Right renal pelvis (tissue), 4 donors: Measurements from ENCODE around the gene IDUA. TPM values are rescaled to one million over a fixed set of nuclear protein-coding genes. Genes with fewer than 3 reads are reported as not detected.

Experiments
- DNase-seq, 4 donors: peaks; one replicate each; pipeline ENCODE4 v3.0.0-alpha.2; 2013; ENCODE audit warnings: low read depth in 4 of 4, low spot score in 3 of 4, missing footprints in 1 of 4
- polyA plus RNA-seq, 4 donors: library from polyadenylated mRNA; unstranded; fragments of 120-200 nt; gene quantifications; one replicate each; pipeline ENCODE4 v1.2.1, GENCODE V29; 2013; ENCODE audit not compliant: insufficient read length in 4 of 4

The IDUA gene
- polyA plus RNA-seq, 4 donors = 10.2 to 19.2 (median 12.9) TPM

DNA sequence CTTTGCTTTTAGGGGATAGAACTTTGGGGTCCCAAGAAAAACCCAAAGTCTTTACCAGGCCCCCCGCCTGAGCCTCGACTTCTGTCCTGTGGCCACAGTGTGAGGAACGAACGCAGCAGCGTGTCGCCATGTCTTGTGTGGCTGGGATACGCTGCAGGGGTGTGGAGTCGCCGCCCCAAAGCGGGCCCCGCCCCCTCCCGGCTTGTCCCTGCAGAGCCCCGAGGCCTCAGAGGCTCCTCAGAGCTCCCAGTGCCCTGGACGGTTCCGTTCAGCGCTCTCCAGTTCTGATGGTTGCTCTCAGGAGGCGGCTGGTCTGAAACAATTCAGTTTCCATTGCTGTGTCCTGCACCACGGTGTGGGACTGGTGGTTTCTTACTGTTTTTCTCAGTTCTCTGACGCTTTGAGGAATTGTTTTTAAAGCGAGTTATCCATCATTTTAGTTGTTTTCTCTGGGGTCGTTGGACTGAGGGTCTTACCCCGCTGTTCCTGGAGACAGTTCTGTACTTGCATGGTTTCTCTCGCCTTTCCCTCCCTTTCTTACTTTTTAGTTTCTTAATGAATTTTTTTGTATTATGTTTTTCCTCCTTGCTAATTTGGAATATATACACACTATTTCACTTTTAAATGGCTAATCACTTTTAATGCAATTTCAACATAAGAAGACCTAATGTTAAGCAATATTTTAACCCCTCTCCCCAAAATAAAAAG lies 1.6 kb upstream of the IDUA start:
- DNase-seq = no peak

DNA sequence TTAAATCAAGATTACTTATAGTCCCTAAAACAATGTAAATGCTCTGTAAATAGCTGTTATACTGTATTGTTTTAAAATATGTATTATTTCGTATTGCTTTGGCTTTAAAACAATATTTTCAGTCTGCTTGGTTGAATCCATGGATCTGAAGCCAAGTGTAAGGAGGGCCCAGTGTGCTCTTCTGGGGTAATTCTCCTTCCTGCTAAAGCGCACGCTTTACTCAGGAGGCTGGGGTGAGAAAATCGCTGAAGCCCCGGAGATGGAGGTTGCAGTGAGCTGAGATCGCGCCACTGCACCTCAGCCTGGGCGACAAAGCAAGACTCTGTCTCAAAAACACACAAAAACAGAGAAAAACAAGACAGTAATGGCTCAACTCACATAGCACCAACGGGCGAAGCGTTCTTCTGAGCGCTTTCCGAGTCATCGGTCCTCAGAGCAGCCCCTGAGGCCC lies 391 bp upstream of the IDUA start:
- DNase-seq = no peak

DNA sequence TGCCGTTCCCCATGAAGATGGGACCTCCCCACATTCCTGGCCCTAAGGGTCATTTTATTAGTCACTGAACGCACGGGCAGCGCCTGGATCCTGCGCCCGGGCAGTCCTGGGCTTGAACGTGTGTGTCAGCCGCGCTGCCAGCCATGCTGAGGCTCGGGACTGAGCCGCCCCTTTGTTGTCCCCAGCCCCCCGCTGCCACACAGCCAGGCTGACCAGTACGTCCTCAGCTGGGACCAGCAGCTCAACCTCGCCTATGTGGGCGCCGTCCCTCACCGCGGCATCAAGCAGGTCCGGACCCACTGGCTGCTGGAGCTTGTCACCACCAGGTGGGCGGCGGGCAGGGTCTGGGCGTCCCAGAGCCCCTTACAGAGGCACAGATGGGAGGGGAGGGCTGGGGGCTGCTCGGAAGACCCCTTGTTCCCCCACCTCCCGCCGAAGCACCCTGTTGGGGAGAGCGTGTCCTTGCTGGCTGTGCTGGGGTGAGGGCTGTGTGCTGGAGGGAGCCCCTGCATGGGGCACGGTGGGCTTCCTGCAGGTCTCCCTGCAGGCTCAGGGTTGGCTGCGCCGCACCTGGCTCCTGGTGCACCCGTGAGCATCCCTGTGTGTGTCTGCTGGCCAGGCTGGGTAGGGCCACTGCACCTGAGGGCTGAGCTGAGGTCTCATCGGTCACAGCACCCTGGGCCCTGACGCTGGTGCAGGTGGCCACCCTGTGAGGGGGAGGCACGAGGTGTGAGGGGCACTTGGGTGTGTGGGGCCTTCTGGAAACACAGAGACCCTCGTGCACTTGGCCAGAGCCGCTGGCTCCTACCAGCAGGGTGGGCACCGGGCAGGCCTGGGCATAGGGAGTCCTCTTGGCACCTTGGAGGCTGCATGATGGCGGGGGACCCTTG lies 1.0 kb downstream of the IDUA start:
- no peak for DNase-seq

DNA sequence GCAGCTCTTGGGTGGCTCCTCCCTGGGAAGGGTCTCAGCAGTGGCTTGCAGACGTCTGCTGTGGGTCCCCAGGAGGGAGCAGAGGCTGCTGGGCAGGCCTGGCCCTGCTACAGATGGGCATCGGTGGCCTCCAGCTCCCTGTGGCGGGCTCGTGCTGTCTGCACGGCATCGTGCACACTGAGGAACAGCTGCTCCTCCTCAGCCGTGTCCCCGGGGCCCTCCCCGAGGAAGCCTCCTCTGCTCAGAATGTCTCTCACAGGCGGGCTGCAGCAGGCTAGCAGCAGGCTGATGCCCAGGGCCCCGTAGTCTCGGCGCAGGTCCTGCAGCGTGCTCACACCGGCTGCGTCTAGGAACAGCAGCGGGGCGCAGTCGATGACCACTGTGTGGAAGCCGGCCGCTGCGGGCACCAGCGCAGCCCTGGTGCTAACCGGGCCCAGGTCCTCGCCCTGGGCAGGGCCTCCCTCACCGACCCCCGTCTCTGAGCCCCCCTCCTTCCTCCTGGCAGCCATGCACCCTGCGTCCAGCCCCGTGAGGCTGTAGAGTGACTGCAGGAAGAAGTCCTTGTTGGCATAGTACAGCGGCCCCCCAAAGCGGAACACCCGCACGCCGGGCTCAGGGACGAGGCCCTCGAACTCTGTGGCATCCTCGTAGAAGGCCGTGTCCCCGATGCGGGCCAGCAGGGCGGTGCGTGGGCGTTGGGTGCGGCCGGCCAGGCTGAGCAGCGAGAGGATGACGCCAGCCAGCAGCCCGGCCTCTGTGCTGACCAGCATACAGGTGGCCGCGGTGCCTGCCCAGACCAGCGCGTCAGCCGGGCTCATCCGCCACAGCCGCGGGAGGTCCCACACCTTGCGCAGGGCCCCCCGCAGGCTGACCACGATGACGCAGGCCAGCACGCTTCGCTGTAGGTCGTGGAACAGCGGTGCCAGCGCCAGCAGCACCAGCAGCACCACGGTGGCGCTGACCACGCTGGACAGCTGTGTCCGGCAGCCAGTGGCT lies 2.2 kb downstream of the IDUA start:
- DNase-seq = no peak

DNA sequence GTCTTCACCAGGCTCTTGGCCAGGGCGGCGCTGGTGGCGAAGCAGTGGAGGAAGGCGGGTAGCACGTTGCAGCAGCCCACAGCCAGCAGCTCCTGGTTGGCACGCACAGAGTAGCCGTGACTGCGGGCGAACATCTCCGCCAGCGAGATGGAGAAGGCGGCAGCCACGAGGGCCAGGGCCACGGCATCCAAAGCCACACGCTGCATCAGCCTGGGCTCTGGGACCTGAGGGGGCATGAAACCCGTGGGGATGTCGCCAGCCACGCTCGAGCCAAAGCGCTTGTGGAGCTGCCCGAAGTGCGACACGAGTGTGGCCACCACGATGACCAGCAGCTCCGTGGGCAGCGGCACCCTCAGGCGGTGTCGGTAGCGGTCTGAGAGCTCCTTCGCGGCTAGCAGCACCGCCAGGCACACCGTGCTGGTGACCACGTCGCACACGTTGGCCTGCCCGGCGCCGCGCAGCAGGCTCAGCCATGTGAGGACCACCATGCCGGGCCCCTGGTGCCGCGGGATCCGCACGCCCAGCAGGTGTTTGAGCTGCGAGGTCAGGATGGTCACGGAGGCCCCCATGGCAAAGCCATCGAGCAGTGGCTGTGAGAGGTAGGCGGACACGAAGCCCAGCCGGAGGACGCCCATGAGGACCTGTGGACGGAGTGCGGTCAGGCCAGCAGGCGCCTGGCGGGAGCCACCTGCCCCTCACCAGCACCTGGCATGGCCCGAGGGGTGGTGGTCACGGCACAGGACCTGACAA lies 3.1 kb downstream of the IDUA start:
- DNase-seq = no peak

DNA sequence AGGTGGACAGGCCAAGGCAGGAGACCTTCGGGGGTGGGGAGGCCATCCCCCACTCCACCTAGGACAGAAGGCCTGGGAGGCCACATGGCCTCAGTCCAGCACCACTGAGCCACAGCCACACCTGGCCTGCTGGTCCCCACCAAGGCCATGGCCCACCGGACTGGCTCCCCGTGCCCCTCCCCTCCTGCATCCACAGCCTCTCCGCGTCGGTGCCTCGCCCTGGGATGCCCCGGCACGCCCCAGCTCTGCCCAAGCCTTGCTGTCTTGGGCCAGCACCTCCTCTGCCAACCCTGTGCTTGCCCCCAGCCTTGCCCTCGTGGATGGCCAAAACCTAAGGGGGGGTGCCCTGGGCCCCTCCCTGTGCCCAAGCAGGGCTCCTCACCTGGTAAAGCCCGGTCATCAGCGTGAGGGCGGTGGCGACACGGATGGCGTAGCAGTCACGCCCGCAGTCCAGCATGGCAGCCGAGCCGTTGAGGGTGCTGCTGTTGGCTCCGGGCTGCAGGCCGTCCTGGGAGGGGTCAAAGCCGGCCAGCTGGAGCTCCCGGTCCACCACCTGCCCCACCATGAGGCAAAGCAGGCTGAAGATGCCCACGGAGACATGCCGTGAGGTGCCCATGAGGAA lies 4.0 kb downstream of the IDUA start:
- DNase-seq = no peak

DNA sequence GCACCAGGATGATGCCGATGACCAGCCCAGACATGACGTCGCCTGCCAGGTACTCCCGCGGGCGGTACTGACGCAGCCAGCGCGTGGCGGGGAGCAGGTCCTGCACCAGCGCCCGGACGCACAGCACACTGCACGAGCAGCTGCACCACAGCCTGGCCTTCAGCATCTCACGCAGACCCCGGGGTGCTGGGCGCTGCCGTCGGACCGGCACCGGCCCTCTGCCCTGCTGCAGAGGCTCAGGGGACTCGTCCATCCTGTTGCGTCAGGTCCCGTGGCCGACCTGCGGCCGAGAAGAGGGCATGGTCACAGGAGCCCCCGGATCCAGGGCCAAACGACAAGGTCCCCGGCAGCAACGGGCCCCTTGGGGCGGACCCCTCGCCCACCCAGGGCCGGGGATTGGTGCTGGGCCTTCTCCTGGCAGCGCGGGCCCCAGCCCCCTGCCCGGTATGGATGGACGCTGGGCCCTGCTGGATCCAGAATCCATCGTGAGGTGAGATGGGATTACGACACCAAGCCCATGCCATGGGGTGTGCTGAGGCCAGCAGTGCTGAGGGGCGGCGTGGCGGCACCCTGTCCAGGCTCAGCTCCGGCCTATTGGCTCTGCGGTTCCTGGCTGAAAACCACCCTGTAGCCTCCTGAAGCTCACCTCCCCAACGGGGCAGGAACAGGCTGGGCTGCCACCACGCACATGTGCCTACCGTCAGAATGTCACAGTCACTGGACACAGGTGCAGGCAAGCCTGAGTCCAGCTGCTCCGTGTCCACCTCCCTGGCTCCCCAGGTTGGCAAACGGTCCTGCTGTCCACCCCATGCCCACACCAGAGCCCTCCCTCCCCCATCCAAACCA lies 4.8 kb downstream of the IDUA start:
- no peak for DNase-seq

DNA sequence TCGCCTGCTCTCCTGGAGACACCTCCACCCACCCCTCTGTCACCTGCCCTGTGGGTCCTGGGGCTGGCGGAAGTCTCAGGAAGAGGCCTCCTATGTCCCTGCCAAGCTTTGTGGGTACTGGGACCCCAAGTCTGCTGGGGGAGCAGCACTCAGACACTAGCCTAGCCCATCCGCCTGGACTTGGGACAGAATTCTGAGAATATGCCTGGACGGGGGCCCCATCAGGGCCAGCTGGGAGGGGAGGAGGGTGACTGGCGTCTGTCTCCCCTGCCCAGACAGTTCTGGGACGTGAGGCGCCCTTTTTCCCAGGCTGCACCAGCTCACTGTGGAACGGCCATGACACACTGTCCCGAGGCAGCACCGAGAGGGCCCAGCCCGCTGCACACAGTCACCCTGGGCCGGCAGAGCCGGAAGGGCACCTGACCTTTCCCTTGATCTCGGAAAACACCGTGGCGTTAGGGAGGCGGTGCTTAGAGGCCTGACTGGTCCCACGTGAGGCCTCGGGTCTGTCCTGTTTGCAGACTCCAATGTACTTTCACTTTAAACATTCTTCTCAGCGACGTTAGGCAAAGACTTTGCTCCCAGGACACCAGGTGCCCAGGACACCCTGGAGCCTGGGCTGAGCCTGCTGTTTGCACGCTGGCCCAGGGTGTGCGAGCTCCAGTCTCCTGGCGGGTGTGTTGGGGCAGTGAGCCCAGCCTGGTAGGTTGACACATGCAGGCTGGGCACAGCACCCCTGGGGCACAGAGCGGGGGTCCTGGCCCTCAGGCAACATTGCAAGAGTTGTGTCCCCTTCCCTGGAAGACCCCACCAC lies 5.7 kb downstream of the IDUA start:
- DNase-seq = no peak

DNA sequence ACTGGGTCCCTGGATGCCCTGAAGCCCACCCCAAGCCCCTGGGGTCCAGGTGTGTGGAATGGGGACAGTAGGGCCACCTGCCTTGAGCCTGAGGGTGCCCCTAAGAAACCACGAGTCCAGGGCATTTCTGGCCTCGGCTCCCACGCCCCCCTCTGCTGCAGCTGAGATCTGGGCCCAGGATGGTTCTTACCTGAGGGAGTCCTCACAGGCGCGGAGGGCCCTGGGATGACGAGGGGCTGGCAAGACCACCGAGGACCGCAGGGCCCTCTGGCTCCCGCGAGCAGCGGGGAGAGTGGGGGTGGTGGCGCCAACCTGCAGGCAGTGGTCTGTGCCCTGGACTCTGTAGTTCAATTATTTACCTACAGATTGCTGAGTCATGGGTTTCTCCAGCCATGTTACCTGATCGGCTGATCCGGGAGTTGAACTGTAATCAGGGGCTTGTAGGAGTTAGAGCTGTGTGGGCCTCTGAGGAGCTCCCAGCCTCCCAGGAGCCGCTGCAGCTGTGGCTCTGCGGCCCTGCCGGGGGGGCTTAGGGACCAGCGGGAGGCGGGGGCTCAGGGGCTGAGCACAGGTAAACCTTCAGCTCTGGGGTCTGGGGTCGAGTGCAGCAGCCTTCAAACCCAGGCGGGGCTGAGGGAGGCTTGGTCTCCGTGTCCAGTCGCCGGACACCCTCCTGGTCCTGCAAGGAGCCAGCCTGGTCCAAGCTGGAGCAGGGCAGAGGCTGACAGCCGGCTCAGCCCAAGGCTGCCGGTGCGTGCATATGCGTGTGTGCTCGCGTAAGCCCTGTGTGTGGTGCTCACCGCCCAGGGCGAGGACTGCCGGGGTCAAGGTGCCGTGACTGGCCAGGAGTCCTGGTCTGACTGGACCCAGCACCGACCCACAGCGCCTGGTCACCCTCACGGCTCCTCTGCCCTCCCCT lies 6.5 kb downstream of the IDUA start, which contains the start of gene SLC26A1:
SLC26A1 (minus strand) TSS at position 294 of the 919 bp plus-strand sequence. CDS start 1,701 bp downstream, outside the sequence.
- DNase-seq = no peak

DNA sequence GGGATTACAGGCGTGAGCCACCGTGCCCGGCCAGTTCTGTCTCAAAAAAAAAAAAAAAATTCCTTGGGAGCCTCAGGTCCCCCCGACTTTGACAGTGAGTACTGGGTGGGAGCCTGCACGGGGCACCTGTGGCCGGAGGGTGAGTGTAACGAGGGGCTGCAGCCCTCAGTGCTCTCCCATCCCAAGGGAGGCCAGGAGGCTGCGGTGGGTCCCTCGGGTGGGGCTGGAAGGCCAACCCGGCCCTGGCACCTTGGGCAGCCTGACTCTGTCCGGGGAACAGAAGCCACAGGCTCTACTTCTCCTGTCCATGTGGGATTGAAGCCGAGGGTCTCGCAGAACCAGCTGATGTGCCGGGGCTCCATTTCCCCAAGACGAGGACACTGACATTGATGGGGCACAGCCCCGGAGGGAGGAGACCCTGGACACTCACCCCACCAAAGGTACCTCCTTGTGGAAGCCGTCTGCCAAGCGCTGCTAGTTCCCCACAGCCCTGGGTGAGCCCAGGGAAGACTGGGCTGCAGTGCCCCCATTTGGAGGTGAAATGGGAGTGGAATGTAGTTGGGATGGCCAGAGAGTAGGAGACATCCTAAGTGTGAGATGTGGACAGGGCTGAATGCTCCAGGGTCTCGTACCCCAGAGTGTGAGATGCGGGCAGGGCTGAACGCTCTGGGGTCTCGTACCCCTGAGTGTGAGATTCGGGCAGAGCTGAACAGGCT lies 8.6 kb downstream of the IDUA start:
- no peak for DNase-seq

DNA sequence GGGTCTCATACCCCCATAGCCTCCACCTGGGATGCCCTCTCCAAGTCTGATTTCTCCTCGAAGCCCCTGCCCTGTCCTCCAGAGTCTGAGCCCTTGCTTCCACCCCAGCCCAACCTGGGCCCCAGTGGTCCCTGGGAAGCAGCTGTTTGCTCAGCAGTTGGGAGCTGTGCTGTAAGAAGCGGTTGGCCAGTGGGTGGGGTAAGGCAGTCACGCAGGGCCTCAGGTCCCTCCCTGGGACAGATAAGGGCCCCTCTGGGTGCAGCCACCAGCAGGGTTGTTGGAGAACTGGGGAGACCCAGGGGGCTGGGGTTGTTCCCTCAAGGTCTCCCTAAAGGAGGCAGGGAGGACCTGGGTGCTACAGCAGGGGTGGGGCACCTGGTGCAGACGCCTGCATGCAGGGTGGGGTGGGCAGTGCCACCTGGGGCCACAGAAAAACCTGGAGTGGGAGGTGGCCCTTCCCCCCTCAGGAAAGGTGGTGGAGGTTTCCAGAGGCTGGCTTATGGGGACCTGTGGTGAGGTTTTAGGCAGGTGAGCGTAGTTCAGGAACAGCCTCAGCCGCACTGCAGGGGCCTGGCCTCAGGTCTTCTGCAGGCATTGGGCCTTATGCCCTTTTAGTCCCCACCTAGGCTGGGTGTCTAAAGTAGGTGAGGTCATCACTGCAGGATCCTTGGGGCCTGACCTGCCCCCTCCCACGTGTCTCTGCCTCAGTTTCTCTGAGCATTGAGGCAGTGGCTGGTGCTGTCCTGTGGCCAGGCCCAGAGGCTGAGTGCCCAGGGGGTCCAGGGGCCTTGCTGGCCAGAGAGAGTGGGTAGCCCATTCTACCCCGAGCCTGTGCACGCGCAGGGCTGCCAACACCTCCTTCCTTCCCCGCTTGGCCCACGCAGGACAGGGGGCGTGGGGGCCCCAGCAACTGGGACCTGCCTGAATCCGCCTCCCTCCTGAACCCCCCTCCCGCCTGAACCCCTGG lies 9.5 kb downstream of the IDUA start:
- DNase-seq = no peak

DNA sequence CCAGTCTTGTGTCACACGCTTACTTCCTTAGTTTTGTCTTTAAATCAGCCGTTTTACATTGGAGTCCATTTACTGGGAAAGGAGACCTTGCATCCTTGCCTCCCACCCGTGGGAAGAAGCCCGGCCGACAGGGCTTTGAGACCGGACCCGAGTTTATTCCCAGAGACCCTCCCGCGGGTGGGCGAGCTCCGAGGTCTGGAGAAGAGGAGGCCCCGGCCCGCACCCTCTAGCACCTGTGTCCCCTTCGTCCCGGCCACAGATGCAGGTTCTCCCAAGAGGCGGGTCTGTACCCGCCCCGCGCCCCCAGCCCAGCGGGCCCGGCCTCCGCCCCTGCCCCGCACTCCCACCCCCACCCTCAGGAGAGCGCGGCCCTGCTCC lies 10.1 kb downstream of the IDUA start:
- no peak for DNase-seq

DNA sequence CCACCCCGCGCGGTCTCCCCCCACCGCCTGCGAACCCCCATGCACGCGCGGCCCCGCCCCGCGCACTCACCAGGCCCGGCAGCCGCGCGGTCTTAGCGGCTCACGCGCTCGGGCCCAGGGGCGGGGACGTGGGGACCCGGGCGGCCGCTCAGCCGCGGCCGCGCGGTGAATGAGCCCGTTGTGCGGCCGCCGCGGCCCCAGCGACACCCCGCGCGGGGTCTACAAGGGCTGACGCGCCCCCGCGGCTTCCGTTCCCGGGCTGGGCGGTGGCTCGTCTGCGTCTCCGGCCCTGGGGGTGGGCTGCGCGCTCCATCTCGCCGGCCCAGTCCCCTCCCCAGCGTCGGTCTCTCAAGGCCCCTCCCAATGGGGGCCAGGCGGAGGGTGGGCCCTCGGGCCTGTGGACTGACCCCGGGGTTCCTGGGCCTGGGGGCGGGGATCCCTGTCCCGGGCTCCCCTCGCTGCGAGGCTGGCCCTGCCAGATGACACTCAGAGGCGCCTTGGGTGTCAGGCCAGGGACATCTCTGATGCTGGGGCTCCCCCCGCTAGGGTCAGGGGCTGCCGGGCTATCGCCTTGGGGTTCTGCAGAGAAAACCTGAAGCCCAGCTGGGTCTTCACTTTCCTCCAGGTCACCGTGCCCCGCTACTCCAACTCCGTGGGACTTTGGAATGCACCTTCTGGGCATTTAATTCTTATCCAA lies 10.7 kb downstream of the IDUA start:
- DNase-seq = no peak

DNA sequence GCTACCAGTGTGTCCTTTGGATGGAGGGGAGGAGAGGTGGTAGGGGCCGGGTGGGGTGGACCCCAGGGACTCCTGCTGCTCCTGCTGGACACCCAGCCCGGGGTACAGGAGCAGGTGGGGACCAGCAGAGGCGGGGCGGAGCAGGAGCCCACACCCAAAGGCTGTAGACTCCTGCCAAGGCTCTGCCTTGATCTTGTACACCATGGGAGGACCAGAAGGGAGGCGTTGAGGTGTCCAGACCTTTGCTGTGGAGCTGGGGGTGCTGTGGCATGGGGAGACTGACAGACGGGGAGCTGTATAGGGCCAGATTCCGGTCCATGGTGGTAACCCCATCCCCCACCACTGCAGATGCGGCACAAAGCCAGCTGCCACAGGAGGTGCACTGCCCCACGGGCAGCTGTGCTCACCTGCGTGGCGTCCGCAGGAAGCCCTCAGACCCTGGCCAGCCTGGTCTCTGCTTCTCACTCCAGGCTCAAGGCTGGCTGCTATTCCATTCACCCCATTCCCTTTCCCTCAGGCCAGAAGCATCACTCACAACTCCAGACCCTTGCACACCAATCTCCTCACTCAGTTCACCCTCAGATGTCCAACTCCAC lies 11.3 kb downstream of the IDUA start:
- DNase-seq = no peak
